CD4-positive, alpha-beta memory T cell (primary cell): ENCODE data around the gene JDP2. TPM values are rescaled to one million over a fixed set of nuclear protein-coding genes. Genes with fewer than 3 reads are reported as not detected.
A peak's percentile ranks its signal among the peaks of the same experiment; 100 is the strongest.

Experiments used
- CTCF ChIA-PET: fragments of 350-600 bp; sonication (Branson Sonifier 250); formaldehyde crosslinking; loops from one replicate; lab custom pipeline; 2021; ENCODE audit warnings: inconsistent platforms; ENCODE audit not compliant: partially characterized antibody; lab: Charles Lee
- POLR2A ChIA-PET: fragments of 350-600 bp; sonication (Branson Sonifier 250); formaldehyde crosslinking; loops from one replicate; lab custom pipeline; 2021; ENCODE audit not compliant: partially characterized antibody; lab: Charles Lee
- DNase-seq, 5 donors: peaks; one replicate each; pipeline versions ENCODE4 v3.0.0 to v3.0.0-alpha.2; 2020 to 2022; ENCODE audit warnings: mixed read lengths in 1 of 5
- H3K27ac ChIP-seq: one replicate; pipeline ENCODE4 v1.7.0; 2013; ENCODE audit warnings: low read depth, low read length
- H3K27me3 ChIP-seq: 2 replicates; pipeline ENCODE4 v1.7.0; 2013; ENCODE audit warnings: mild to moderate bottlenecking, low read length, moderate library complexity; ENCODE audit not compliant: insufficient read depth
- H3K36me3 ChIP-seq: 2 replicates; pipeline ENCODE4 v1.7.0; 2013; ENCODE audit warnings: mild to moderate bottlenecking, low read length, moderate library complexity; ENCODE audit not compliant: insufficient read depth
- H3K4me1 ChIP-seq: 2 replicates; pipeline ENCODE4 v1.7.0; 2013; ENCODE audit warnings: mild to moderate bottlenecking, low read length, moderate library complexity; ENCODE audit not compliant: insufficient read depth
- H3K4me3 ChIP-seq, 2 donors: one replicate each; pipeline ENCODE4 v1.7.0; 2013; ENCODE audit warnings: low read length in 2 of 2, mild to moderate bottlenecking in 1 of 2
- H3K9me3 ChIP-seq, 2 donors: one replicate each; pipeline ENCODE4 v1.7.0; 2013; ENCODE audit warnings: low read length in 2 of 2, control low read depth in 1 of 2; ENCODE audit not compliant: control insufficient read depth in 1 of 2
- H3K27ac Mint-ChIP-seq, 7 donors: one replicate each; pipeline ENCODE4 v1.8.0; 2020 to 2021; ENCODE audit warnings: mixed read lengths in 7 of 7, mild to moderate bottlenecking in 6 of 7, inconsistent platforms in 3 of 7, moderate library complexity in 3 of 7
- H3K27me3 Mint-ChIP-seq, 2 donors: one replicate each; pipeline ENCODE4 v1.8.0; 2020 to 2021; ENCODE audit warnings: mixed read lengths in 2 of 2
- H3K36me3 Mint-ChIP-seq, 2 donors: one replicate each; pipeline ENCODE4 v1.8.0; 2020 to 2021; ENCODE audit warnings: mixed read lengths in 2 of 2, inconsistent platforms in 1 of 2, mild to moderate bottlenecking in 1 of 2
- H3K4me1 Mint-ChIP-seq, 4 donors: one replicate each; pipeline ENCODE4 v1.8.0; 2020 to 2021; ENCODE audit warnings: mixed read lengths in 4 of 4, mild to moderate bottlenecking in 1 of 4
- H3K4me3 Mint-ChIP-seq, 8 donors: one replicate each; pipeline ENCODE4 v1.8.0; 2020 to 2021; ENCODE audit warnings: mixed read lengths in 8 of 8, mild to moderate bottlenecking in 7 of 8, moderate library complexity in 6 of 8, inconsistent platforms in 3 of 8
- H3K9me3 Mint-ChIP-seq, 8 donors: one replicate each; pipeline ENCODE4 v1.8.0; 2020 to 2021; ENCODE audit warnings: mixed read lengths in 8 of 8, mild to moderate bottlenecking in 5 of 8, inconsistent platforms in 3 of 8, moderate library complexity in 1 of 8
- intact Hi-C: fragments of 100-400 bp; cut with micrococcal nuclease; formaldehyde crosslinking; loops from one replicate; pipeline ENCODE4 v1.15.1; 2023
- polyA plus RNA-seq, 2 donors: library from polyadenylated mRNA; unstranded; fragments of 300-500 nt; fragmentation: Illumina TruSeq; gene quantifications; one replicate each; pipeline ENCODE4 v1.2.3, GENCODE V29; 2021
- total RNA-seq, 2 experiments: library from RNA; stranded (reverse); gene quantifications; one replicate each; pipeline ENCODE4 v1.2.3, GENCODE V29; 2021

JDP2 gene
- total and polyA plus RNA-seq, 4 experiments from 2014 or later, result 0.20 to 0.79 (median 0.78) TPM; not detected in 1

DNA sequence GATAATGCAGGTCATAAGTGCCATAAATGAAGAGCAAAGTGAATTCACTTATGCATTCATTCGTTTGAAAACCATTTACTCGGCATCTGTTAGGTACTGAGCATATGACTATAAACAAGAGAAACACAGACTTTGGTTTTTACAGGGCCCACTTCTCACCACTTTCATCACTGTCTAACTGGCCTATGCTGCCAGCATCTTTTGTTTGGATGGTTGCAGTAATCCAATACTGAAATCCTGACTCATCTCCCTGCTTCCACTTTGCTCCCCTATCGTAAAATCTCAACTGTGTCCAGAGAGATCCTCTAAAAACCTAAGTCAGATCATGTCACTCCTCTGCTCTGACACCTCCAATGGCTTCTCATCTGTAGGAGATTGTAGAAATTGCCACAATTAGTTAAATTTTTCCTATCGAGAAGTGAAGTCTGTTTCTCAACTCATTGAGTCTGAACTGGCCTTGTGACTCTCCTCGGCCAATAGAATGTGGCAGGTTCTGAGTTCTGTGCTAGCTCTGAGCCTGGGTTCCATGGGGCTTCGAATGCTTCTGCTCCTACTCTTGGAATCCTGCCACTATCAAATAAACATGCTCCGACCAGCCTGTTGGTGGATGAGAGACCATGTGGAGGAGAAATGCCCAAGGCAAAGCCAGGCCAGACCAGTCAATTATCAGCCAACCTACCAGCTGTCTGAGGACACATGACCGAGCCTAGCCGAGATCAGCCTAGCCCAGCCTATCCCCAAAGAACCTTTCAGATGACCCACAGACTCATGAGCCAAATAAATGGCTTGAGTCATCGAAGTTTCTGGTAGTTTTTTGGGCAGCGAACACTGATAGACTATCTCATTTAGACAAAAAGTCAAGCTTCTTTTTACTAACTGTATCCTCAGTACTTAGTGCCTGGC lies 92.3 kb downstream of the JDP2 start:
- intact Hi-C loops, result no loop called here

DNA sequence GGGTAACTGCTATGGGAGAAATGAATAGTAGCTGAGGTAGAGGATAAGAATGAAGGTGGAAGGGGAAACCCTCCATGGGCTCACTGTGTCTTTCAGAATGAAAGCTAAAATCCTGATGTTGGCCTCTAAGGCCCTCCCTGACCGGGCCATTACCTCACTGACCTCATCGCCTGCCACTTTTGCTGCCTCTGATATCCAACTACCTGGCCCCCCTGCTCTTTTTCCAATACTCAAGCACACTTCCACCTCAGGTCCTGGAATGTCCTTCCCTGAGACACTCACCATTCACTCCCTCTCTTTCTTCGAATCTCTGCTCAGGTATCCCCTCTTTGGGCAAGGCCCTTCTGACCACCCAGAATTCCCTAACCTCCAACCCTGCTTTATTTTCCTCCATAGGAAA lies 93.0 kb downstream of the JDP2 start:
- H3K27ac ChIP-seq, result peak overlapping the region; percentile 88
- DNase-seq, result no peak
- Mint-ChIP-seq H3K27me3 (no peaks in the 10 kb centered on the region), H3K4me3 (peak overlapping the region in 4 of 8 donors; percentile 47 to 100 (median 81)), H3K9me3 (no peaks in the 10 kb centered on the region), H3K27ac (peak overlapping the region; percentile 94 to 99 (median 98)), H3K4me1 (peaks cover 40 to 83% (median 58%) of the 10 kb centered on the region in 4 donors), H3K36me3 (peaks cover 7 to 16% of the 10 kb centered on the region in 2 donors)
- intact Hi-C loops, result no loop called here
- ChIA-PET CTCF (interaction anchor here (0.8 to 5.7 kb wide), 6 partner anchors 22 to 134 kb away, joined by 4 to 59 read pairs (median 10); partner anchors contain the start of gene FLVCR2), POLR2A (interaction anchor here (0.7 to 13.8 kb wide), 10 partner anchors 7 to 187 kb away, joined by 3 to 292 read pairs (median 5); no protein-coding TSS in a partner anchor)
- H3K36me3 ChIP-seq, result no peaks in the 10 kb centered on the region
- H3K4me3 ChIP-seq, result no peak overlapping the region
- no peaks in the 10 kb centered on the region for H3K9me3 ChIP-seq
- H3K27me3 ChIP-seq, result no peaks in the 10 kb centered on the region
- peaks cover 61% of the 10 kb centered on the region for H3K4me1 ChIP-seq

More for the DNA sequence above, 92.3 kb downstream of the JDP2 start:
- Histone ChIP-seq H3K9me3 (no peaks in the 10 kb centered on the region), H3K36me3 (no peaks in the 10 kb centered on the region), H3K27ac (peak overlapping the region; percentile 88), H3K27me3 (no peaks in the 10 kb centered on the region), H3K4me3 (no peak overlapping the region), H3K4me1 (peaks cover 61% of the 10 kb centered on the region)
- H3K27ac Mint-ChIP-seq, result peak overlapping the region; percentile 84 to 99 (median 96)
- CTCF ChIA-PET, result interaction anchor here (0.6 to 8.8 kb wide), 15 partner anchors 8 to 135 kb away, joined by 3 to 105 read pairs (median 7); no protein-coding TSS in a partner anchor
- H3K4me3 Mint-ChIP-seq, result peak overlapping the region in 4 of 8 donors; percentile 7 to 96 (median 32)
- H3K4me1 Mint-ChIP-seq, result peaks cover 44 to 83% (median 60%) of the 10 kb centered on the region in 4 donors
- H3K9me3 Mint-ChIP-seq, result no peaks in the 10 kb centered on the region
- POLR2A ChIA-PET, result interaction anchor here (0.7 to 13.8 kb wide), 10 partner anchors 11 to 141 kb away, joined by 3 to 292 read pairs (median 5); no protein-coding TSS in a partner anchor
- peaks cover 5 to 15% of the 10 kb centered on the region in 2 donors for H3K36me3 Mint-ChIP-seq
- no peak for DNase-seq
- H3K27me3 Mint-ChIP-seq, result no peaks in the 10 kb centered on the region

DNA sequence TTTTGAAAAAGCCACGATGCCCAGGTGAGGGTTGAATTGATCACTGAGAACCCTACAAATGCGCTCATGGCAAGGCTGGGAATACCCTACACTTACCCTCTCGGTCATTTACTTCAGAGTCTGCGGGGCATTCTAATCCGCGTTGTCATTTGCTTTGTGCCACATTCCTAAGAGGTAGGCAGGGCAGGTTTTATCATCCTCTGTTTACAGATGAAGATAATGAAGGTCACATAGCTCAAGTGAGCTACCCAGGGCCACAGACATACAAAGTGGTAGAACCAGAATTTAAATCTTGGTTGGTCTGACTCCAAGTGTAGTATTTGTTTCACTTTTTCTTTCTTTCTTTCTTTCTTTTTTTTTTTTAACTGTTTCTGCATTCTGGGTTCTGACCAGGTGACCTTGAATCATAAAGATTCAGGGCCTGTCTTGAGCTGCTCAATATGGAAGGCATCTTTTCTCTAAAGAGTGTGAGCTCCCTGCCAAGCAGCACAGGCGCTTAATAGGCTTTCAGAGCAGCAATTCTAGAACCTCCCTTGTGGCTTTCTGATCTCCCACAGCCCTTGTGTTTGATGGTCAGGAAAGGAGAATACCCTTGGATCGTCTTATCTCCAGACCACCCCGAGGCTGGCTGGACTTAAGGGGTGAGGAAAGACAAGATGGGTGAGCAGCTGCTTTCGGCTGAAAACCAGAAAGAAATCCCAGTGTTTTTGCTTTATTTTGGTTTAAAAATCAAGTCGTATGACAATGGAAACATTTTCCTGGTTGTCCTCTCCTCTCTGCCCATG lies 93.8 kb downstream of the JDP2 start:
- Histone ChIP-seq H3K36me3 (no peaks in the 10 kb centered on the region), H3K4me3 (peak overlapping the region; percentile 81 to 90), H3K9me3 (no peaks in the 10 kb centered on the region), H3K27me3 (no peaks in the 10 kb centered on the region), H3K4me1 (peaks cover 62% of the 10 kb centered on the region), H3K27ac (peak overlapping the region; percentile 88)
- Mint-ChIP-seq H3K36me3 (peaks cover 12 to 23% of the 10 kb centered on the region in 2 donors), H3K27ac (peak overlapping the region; percentile 94 to 99 (median 98)), H3K27me3 (no peaks in the 10 kb centered on the region), H3K4me3 (peak overlapping the region; percentile 96 to 100 (median 99)), H3K4me1 (peaks cover 41 to 83% (median 60%) of the 10 kb centered on the region in 4 donors), H3K9me3 (no peaks in the 10 kb centered on the region)
- ChIA-PET POLR2A (interaction anchor here (1.3 to 13.8 kb wide), 12 partner anchors 8 to 188 kb away, joined by 3 to 292 read pairs (median 8); partner anchors contain the start of genes ERG28 and TTLL5), CTCF (interaction anchor here (0.6 to 5.7 kb wide), 8 partner anchors 15 to 133 kb away, joined by 3 to 59 read pairs (median 8); partner anchors contain the start of gene FLVCR2)
- DNase-seq, result peak in 1 of 5 donors; percentile 18
- intact Hi-C loops, result loop anchor here (1.0 kb wide), 3 partner anchors 18 to 140 kb away; partner anchors contain the start of gene TTLL5

DNA sequence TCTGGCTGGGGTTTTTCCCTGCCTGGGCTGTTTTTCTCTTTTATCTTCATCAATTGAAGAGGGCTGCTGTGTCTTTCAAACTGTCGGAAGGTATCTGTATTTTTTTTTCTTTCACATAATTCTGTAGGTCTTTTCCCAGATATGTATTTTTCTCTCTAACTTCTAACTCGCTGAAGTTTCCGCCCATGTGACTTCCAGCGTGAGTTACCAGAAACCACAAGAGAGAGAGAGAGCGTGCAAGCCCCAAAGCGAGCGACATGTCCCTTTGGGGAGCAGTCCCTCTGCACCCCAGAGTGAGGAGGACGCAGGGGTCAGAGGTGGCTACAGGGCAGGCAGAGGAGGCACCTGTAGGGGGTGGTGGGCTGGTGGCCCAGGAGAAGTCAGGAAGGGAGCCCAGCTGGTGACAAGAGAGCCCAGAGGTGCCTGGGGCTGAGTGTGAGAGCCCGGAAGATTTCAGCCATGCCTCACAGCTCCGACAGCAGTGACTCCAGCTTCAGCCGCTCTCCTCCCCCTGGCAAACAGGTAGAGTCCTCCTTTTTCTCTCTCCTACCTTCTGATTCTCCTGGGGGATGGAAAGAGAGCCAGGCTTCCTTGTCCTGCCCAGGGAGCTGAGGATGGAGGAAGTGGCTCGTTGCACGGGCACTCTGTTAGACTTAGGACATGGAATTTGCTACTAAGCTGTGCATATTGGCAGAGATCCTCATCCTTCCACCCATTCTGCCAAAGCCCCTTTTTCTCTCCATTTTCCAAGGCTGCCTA lies 94.6 kb downstream of the JDP2 start, which contains the start of gene BATF:
TSS of gene BATF (plus strand) at position 246 of the 759 bp plus-strand sequence. CDS start at position 460, 214 bp downstream.
- Histone ChIP-seq H3K27me3 (no peaks in the 10 kb centered on the region), H3K9me3 (no peaks in the 10 kb centered on the region), H3K27ac (peak within 1 kb of the TSS; percentile 88), H3K4me1 (peaks cover 69% of the 10 kb centered on the region), H3K4me3 (peak within 1 kb of the TSS; percentile 81 to 90), H3K36me3 (no peaks in the 10 kb centered on the region)
- ChIA-PET POLR2A (interaction anchor here (0.7 to 13.8 kb wide), 11 partner anchors 8 to 189 kb away, joined by 3 to 292 read pairs (median 9); partner anchors contain the start of genes ERG28, FLVCR2 and TTLL5), CTCF (interaction anchor here (0.6 to 5.7 kb wide), 9 partner anchors 9 to 132 kb away, joined by 3 to 59 read pairs (median 7); partner anchors contain the start of gene FLVCR2)
- intact Hi-C loops, result loop anchor here (1.0 kb wide), 3 partner anchors 17 to 139 kb away; partner anchors contain the start of gene TTLL5
- Mint-ChIP-seq H3K4me1 (peaks cover 47 to 84% (median 65%) of the 10 kb centered on the region in 4 donors), H3K27me3 (no peaks in the 10 kb centered on the region), H3K9me3 (no peaks in the 10 kb centered on the region), H3K36me3 (peaks cover 14 to 28% of the 10 kb centered on the region in 2 donors), H3K27ac (peak within 1 kb of the TSS; percentile 94 to 99 (median 98)), H3K4me3 (peak within 1 kb of the TSS; percentile 96 to 100 (median 99))
- peak; percentile 79 to 90 (median 82) for DNase-seq

DNA sequence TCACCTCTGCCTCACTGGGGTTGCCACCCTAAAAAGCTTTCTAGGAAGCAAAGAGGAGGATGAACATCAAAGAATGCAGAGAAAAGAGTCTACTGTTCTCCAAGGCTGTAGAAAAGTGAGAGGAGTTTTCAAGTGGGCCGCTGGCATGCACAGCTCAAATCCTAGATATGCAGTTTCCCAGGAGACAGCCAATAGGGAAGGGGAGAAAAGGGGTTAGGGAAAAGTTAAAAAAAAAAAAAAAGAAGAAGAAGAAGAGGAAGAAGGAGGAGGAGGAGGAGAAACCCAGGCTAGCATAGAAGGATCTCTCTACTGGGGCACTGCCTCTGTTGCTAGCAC lies 95.1 kb downstream of the JDP2 start:
- H3K9me3 Mint-ChIP-seq, result no peaks in the 10 kb centered on the region
- H3K27ac ChIP-seq, result peak overlapping the region; percentile 88
- peaks cover 52 to 89% (median 70%) of the 10 kb centered on the region in 4 donors for H3K4me1 Mint-ChIP-seq
- H3K27me3 ChIP-seq, result no peaks in the 10 kb centered on the region
- intact Hi-C loops, result loop anchor here (1.0 kb wide), 3 partner anchors 16 to 138 kb away; partner anchors contain the start of gene TTLL5
- no peaks in the 10 kb centered on the region for H3K27me3 Mint-ChIP-seq
- ChIA-PET POLR2A (interaction anchor here (0.7 to 13.8 kb wide), 11 partner anchors 9 to 189 kb away, joined by 3 to 292 read pairs (median 9); partner anchors contain the start of genes ERG28, FLVCR2 and TTLL5), CTCF (interaction anchor here (0.8 to 5.7 kb wide), 7 partner anchors 8 to 55 kb away, joined by 3 to 59 read pairs (median 7); partner anchors contain the start of gene FLVCR2)
- peaks cover 74% of the 10 kb centered on the region for H3K4me1 ChIP-seq
- H3K36me3 Mint-ChIP-seq, result peaks cover 19 to 34% of the 10 kb centered on the region in 2 donors
- H3K9me3 ChIP-seq, result no peaks in the 10 kb centered on the region
- H3K4me3 Mint-ChIP-seq, result peak overlapping the region; percentile 96 to 100 (median 99)
- H3K36me3 ChIP-seq, result no peaks in the 10 kb centered on the region
- H3K27ac Mint-ChIP-seq, result peak overlapping the region; percentile 94 to 99 (median 98)
- DNase-seq, result no peak
- H3K4me3 ChIP-seq, result peak overlapping the region; percentile 81 to 90
